ENCODE measurements around the gene UFSP1.

- TF ChIP-seq MAX (IDR thresholded peaks at IDR 0.05; ENCODE audit: low read depth, low read length) (no peak), CTCF (IDR thresholded peaks at IDR 0.05 in 2 of 3, conservative IDR thresholded peaks at IDR 0.05 in 1 of 3; ENCODE audit: control insufficient read depth in 2 of 3, extremely low read depth in 1 of 3, insufficient read depth in 1 of 3, low read depth in 3 of 3, low read length in 3 of 3) (no peak), CEBPB (IDR thresholded peaks at IDR 0.05; ENCODE audit: borderline replicate concordance in 1 of 2, low read depth in 2 of 2, low read length in 2 of 2) (no peak), POLR2AphosphoS5 (IDR thresholded peaks at IDR 0.05; ENCODE audit: low read length) (no peak), REST (IDR thresholded peaks at IDR 0.05; ENCODE audit: low read depth, low read length) (no peak), TCF7 (IDR thresholded peaks at IDR 0.05; ENCODE audit: borderline replicate concordance) (no peak), ZNF274 (IDR thresholded peaks at IDR 0.05; ENCODE audit: insufficient read depth, insufficient read length) (no peak), RFX5 (IDR thresholded peaks at IDR 0.05; ENCODE audit: low read depth, low read length) (no peak)
Measured at GRCh38 chr7:100855515-100855914, 34.0 kb downstream of the UFSP1 start.
